SK-N-SH (cell line): ENCODE measurements around the gene SMARCA2. TPM values are rescaled to one million over a fixed set of nuclear protein-coding genes. Genes with fewer than 3 reads are reported as not detected.

Experiments
- CTCF ChIA-PET: fragments of 300-600, 350-600 bp; formaldehyde crosslinking; extraction: SDS; loops from one replicate; lab custom pipeline; 2021; lab: Yijun Ruan, JAX
- POLR2A ChIA-PET: fragments of 350-600 bp; sonication (Branson Sonifier 250); formaldehyde crosslinking; extraction: SDS; loops from one replicate; lab custom pipeline; 2020; ENCODE audit warnings: antibody characterized with exemption, inconsistent platforms; lab: Yijun Ruan, JAX
- DNase-seq: peaks from one replicate; pipeline ENCODE4 v3.0.0; 2012
- H2AFZ ChIP-seq: fragments of 200-600 bp; sonication (generic); 2 replicates; pipeline ENCODE4 v1.8.1; 2016; ENCODE audit warnings: antibody characterized with exemption, mild to moderate bottlenecking, low read depth
- H3F3A ChIP-seq: fragments of 200-600 bp; sonication (generic); replicated peaks from 2 replicates; pipeline ENCODE3; 2016; ENCODE audit warnings: antibody characterized with exemption, mild to moderate bottlenecking; ENCODE audit not compliant: insufficient read depth
- H3K27ac ChIP-seq, 2 experiments: fragments of 200-500 bp in 1 of 2; fragments of 200-600 bp in 1 of 2; sonication (Bioruptor generic) in 1 of 2; sonication (generic), shearing (Covaris generic) in 1 of 2; 2 replicates each; pipeline versions ENCODE4 v1.5.1 to v1.6.1; 2014 to 2016; ENCODE audit warnings: low read depth in 2 of 2, inconsistent platforms in 1 of 2, low read length in 1 of 2, mild to moderate bottlenecking in 1 of 2, mixed read lengths in 1 of 2
- H3K27me3 ChIP-seq: fragments of 200-600 bp; sonication (generic), shearing (Covaris generic); 2 replicates; pipeline ENCODE4 v1.6.1; 2016; ENCODE audit warnings: mixed run types; ENCODE audit not compliant: insufficient read depth
- H3K36me3 ChIP-seq, 2 experiments: fragments of 200-500 bp in 1 of 2; fragments of 200-600 bp in 1 of 2; sonication (Bioruptor generic) in 1 of 2; sonication (generic) in 1 of 2; replicated peaks in 1 of 2; 2 replicates each; pipeline versions ENCODE3 to v1.5.1; 2014 to 2016; ENCODE audit warnings: low read length in 1 of 2, mild to moderate bottlenecking in 1 of 2; ENCODE audit not compliant: insufficient read depth in 2 of 2, control insufficient read depth in 1 of 2
- H3K4me1 ChIP-seq, 2 experiments: fragments of 200-500 bp in 1 of 2; fragments of 200-600 bp in 1 of 2; sonication (Bioruptor generic) in 1 of 2; sonication (generic), shearing (Covaris generic) in 1 of 2; 2 replicates each; pipeline versions ENCODE4 v1.5.1 to v1.6.1; 2014 to 2016; ENCODE audit warnings: low read depth in 1 of 2, low read length in 1 of 2, mixed run types in 1 of 2; ENCODE audit not compliant: insufficient read depth in 2 of 2, control insufficient read depth in 1 of 2
- H3K4me2 ChIP-seq: fragments of 200-600 bp; sonication (generic), shearing (Covaris generic); 2 replicates; pipeline ENCODE4 v1.6.1; 2017; ENCODE audit warnings: mixed run types
- H3K4me3 ChIP-seq, 2 experiments: fragments of 200-500 bp in 1 of 2; fragments of 200-600 bp in 1 of 2; sonication (Bioruptor generic) in 1 of 2; sonication (generic), shearing (Covaris generic) in 1 of 2; 2 replicates each; pipeline versions ENCODE4 v1.5.1 to v1.8.1; 2014 to 2016; ENCODE audit warnings: low read depth in 2 of 2, inconsistent platforms in 1 of 2, low read length in 1 of 2, mild to moderate bottlenecking in 1 of 2, mixed read lengths in 1 of 2, moderate library complexity in 1 of 2
- H3K79me2 ChIP-seq: fragments of 200-600 bp; sonication (generic); 2 replicates; pipeline ENCODE4 v1.8.1; 2017; ENCODE audit warnings: mild to moderate bottlenecking; ENCODE audit not compliant: insufficient read depth
- H3K9ac ChIP-seq: fragments of 200-600 bp; sonication (generic); 2 replicates; pipeline ENCODE4 v1.6.1; 2017; ENCODE audit warnings: mixed run types
- H3K9me2 ChIP-seq: fragments of 200-600 bp; sonication (generic); 2 replicates; pipeline ENCODE4 v1.6.1; 2017; ENCODE audit warnings: mixed run types
- H3K9me3 ChIP-seq: fragments of 200-600 bp; sonication (generic); 2 replicates; pipeline ENCODE4 v1.6.1; 2017; ENCODE audit warnings: mixed run types, mild to moderate bottlenecking, moderate library complexity
- H4K20me1 ChIP-seq: fragments of 200-600 bp; sonication (generic); 2 replicates; pipeline ENCODE4 v1.6.1; 2017; ENCODE audit warnings: mild to moderate bottlenecking, mixed run types; ENCODE audit not compliant: insufficient read depth
- CHD2 ChIP-seq: fragments of 150-350 bp; IDR thresholded peaks from 2 replicates; pipeline ENCODE4 v1.6.1; 2018; ENCODE audit warnings: low read length; ENCODE audit not compliant: partially characterized antibody
- EP300 ChIP-seq, 2 experiments: IDR thresholded peaks; 2 replicates each; pipeline versions ENCODE4 v1.4.0 to v1.6.1; 2012; ENCODE audit warnings: borderline replicate concordance in 1 of 2, low read depth in 1 of 2, low read length in 1 of 2
- FOXJ3 ChIP-seq: sonication (generic); formaldehyde crosslinking; IDR thresholded peaks from 2 replicates; pipeline ENCODE4 v1.5.1; 2020; ENCODE audit warnings: mild to moderate bottlenecking, missing genetic modification reagents
- GABPA ChIP-seq: IDR thresholded peaks from 2 replicates; pipeline ENCODE4 v1.4.0; 2012; ENCODE audit warnings: low read depth, mild to moderate bottlenecking
- GATA2 ChIP-seq: sonication (generic); formaldehyde crosslinking; IDR thresholded peaks from 2 replicates; pipeline ENCODE4 v1.5.0; 2020; ENCODE audit warnings: mild to moderate bottlenecking, missing genetic modification reagents
- MXI1 ChIP-seq: IDR thresholded peaks from 2 replicates; pipeline ENCODE4 v1.6.1; 2012; ENCODE audit warnings: mild to moderate bottlenecking, low read depth, low read length, improper control_type of control experiment
- REST ChIP-seq: IDR thresholded peaks from 2 replicates; pipeline ENCODE4 v1.6.1; 2012; ENCODE audit warnings: mild to moderate bottlenecking, low read depth, low read length, moderate library complexity
- RFX5 ChIP-seq: IDR thresholded peaks from 2 replicates; pipeline ENCODE4 v1.6.1; 2012; ENCODE audit warnings: mild to moderate bottlenecking, improper control_type of control experiment, low read length
- RXRA ChIP-seq: IDR thresholded peaks from 2 replicates; pipeline ENCODE4 v1.4.0; 2012; ENCODE audit warnings: low read depth, mild to moderate bottlenecking, borderline replicate concordance
- YY1 ChIP-seq: IDR thresholded peaks from 2 replicates; pipeline ENCODE4 v1.4.0; 2012; ENCODE audit warnings: low read depth, mild to moderate bottlenecking
- WGBS: methylation state at CpG from one replicate; pipeline ENCODE4 v1.1.6; 2017; ENCODE audit warnings: low lambda C conversion rate; 5-methylcytosine and 5-hydroxymethylcytosine counted together
- polyA plus RNA-seq, 3 experiments: library from polyadenylated mRNA; depleted of rRNA; stranded (reverse); fragments of >200 nt; gene quantifications; 2 replicates each; pipeline ENCODE4 v1.2.3, GENCODE V29; 2012
- TF ChIP-seq, protein P1 (sequence below): fragments of 150-350 bp; IDR thresholded peaks from 2 replicates; pipeline ENCODE4 v1.6.1; 2016; ENCODE audit warnings: mild to moderate bottlenecking, low read depth, low read length
- TF ChIP-seq, protein P2 (sequence below): IDR thresholded peaks from 2 replicates; pipeline ENCODE4 v1.4.0; 2012; ENCODE audit warnings: low read depth, borderline replicate concordance

Gene SMARCA2
- polyA plus RNA-seq, 1 of the 3 experiments (the other 2 are of a cell fraction) = 17.4 TPM

GRCh38 chr9:2210201-2210600 is 195.1 kb downstream of the SMARCA2 start:
- TF ChIP-seq CHD2 = no peak
- TF ChIP-seq, all 33 proteins: peak for 0
- Histone ChIP-seq H3K27ac (no peak overlapping the region), H3K27me3 (no peaks in the 10 kb centered on the region), H3K4me1 (peaks cover 6 to 7% of the 10 kb centered on the region in 2 experiments; a peak in 3 of 4 replicates), H3K9me3 (no peaks in the 10 kb centered on the region), H3K9me2 (no peaks in the 10 kb centered on the region), H3F3A (no peaks in the 10 kb centered on the region), H4K20me1 (no peaks in the 10 kb centered on the region), H3K4me2 (no peak overlapping the region), H3K4me3 (no peak overlapping the region), H3K9ac (no peak overlapping the region), H3K79me2 (no peaks in the 10 kb centered on the region), H2AFZ (no peak overlapping the region), H3K36me3 (no peaks in the 10 kb centered on the region)
- WGBS = 71% methylated on average over 2 of the region's 2 CpGs
- ChIA-PET POLR2A (no interaction called here), CTCF (no interaction called here)
- DNase-seq = no peak

DNA sequence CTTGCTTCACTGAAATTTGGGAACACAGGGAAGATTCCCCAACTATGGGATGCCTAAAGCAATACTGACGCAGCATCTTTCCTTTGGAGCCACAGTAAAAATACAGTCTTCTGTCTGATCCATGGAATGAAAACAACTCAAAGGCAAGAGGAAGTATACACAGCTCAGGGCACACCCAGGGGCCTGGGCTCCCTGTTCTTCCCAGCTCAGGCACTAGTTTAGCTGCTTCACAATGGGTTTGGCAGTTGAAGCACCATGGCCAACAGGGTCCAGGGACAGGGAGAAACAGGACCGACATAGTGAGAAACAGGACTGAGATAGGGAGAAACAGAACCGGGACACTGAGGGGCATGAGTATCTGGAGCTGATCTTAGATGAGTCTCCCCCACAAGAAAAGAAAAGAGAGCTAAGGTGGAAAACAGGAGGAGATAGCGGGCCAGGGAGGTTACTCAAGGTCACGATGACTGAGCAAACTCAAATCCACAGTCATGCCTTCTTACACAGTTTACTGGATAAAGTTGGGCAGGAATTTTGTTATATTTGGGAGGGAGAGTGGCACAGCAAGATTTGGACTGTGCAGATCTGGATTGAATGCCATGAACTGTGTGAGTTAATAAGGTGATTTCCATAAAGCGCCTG is 198.8 kb downstream of the SMARCA2 start:
- Histone ChIP-seq H3K27ac (no peak overlapping the region), H3K27me3 (no peaks in the 10 kb centered on the region), H3K36me3 (no peaks in the 10 kb centered on the region), H3K4me1 (peaks cover 4 to 5% of the 10 kb centered on the region in 2 experiments; a peak in 3 of 4 replicates), H3K4me3 (no peak overlapping the region), H4K20me1 (no peaks in the 10 kb centered on the region), H3K4me2 (no peak overlapping the region), H3F3A (no peaks in the 10 kb centered on the region), H3K9ac (no peak overlapping the region), H3K9me3 (no peaks in the 10 kb centered on the region), H3K9me2 (no peaks in the 10 kb centered on the region), H2AFZ (no peak overlapping the region), H3K79me2 (no peaks in the 10 kb centered on the region)
- TF ChIP-seq, protein P1, sequence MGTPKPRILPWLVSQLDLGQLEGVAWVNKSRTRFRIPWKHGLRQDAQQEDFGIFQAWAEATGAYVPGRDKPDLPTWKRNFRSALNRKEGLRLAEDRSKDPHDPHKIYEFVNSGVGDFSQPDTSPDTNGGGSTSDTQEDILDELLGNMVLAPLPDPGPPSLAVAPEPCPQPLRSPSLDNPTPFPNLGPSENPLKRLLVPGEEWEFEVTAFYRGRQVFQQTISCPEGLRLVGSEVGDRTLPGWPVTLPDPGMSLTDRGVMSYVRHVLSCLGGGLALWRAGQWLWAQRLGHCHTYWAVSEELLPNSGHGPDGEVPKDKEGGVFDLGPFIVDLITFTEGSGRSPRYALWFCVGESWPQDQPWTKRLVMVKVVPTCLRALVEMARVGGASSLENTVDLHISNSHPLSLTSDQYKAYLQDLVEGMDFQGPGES = no peak
- WGBS = 67% methylated on average over 6 of the region's 6 CpGs
- ChIA-PET CTCF (interaction anchor here (2.1 kb wide), 1 partner anchor 20 kb away, joined by 5 read pairs; no protein-coding TSS in a partner anchor), POLR2A (no interaction called here)
- no peak for DNase-seq

GRCh38 chr9:2214707-2215106 is 199.6 kb downstream of the SMARCA2 start:
- Histone ChIP-seq H3K9ac (no peak overlapping the region), H3K4me2 (no peak overlapping the region), H3K4me3 (no peak overlapping the region), H3K4me1 (peaks cover 0 to 4% of the 10 kb centered on the region in 2 experiments; a peak in 3 of 4 replicates), H3K27me3 (no peaks in the 10 kb centered on the region), H3F3A (no peaks in the 10 kb centered on the region), H3K9me3 (no peaks in the 10 kb centered on the region), H3K36me3 (no peaks in the 10 kb centered on the region), H3K9me2 (no peaks in the 10 kb centered on the region), H3K27ac (no peak overlapping the region), H4K20me1 (no peaks in the 10 kb centered on the region), H3K79me2 (no peaks in the 10 kb centered on the region), H2AFZ (no peak overlapping the region)
- DNase-seq = peak; percentile 49
- POLR2A ChIA-PET = no interaction called here
- CTCF ChIA-PET = interaction anchor here (0.9 to 2.1 kb wide), 2 partner anchors 19 to 69 kb away, joined by 3 to 5 read pairs; no protein-coding TSS in a partner anchor
- 45% methylated on average over 5 of the region's 5 CpGs for WGBS
- no peak for TF ChIP-seq YY1
- TF ChIP-seq, protein P1 = no peak
- TF ChIP-seq MXI1 = no peak
- no peak for TF ChIP-seq RFX5
- TF ChIP-seq, protein P2, sequence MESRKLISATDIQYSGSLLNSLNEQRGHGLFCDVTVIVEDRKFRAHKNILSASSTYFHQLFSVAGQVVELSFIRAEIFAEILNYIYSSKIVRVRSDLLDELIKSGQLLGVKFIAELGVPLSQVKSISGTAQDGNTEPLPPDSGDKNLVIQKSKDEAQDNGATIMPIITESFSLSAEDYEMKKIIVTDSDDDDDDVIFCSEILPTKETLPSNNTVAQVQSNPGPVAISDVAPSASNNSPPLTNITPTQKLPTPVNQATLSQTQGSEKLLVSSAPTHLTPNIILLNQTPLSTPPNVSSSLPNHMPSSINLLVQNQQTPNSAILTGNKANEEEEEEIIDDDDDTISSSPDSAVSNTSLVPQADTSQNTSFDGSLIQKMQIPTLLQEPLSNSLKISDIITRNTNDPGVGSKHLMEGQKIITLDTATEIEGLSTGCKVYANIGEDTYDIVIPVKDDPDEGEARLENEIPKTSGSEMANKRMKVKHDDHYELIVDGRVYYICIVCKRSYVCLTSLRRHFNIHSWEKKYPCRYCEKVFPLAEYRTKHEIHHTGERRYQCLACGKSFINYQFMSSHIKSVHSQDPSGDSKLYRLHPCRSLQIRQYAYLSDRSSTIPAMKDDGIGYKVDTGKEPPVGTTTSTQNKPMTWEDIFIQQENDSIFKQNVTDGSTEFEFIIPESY = no peak
- no peak for TF ChIP-seq RXRA
- no peak for TF ChIP-seq FOXJ3
- TF ChIP-seq GATA2 = peak; percentile 64
- TF ChIP-seq EP300 (IDR thresholded peaks at IDR 0.05; ENCODE audit: borderline replicate concordance in 1 of 2, low read depth in 1 of 2, low read length in 1 of 2) = peak in 1 of 2 experiments; percentile 52; a peak in 1 of 4 replicates
- no peak for TF ChIP-seq GABPA
- no peak for TF ChIP-seq REST
